Caki2 (cell line): ENCODE measurements around the gene AGXT. TPM values are rescaled to one million over a fixed set of nuclear protein-coding genes. Genes with fewer than 3 reads are reported as not detected.

Source experiments
- DNase-seq: peaks from one replicate; pipeline ENCODE4 v3.0.0-alpha.2; 2015; ENCODE audit warnings: low read depth
- in situ Hi-C: cut with HindIII; loops from 2 replicates; pipeline ENCODE4 v1.10.0; 2016; ENCODE audit warnings: low sequenced_read_pairs, low pct_unique_long_range_greater_than_20kb, mixed read lengths
- total RNA-seq: library from RNA; depleted of rRNA; stranded (reverse); fragments of >200 nt; shearing (Covaris generic); gene quantifications from 2 replicates; pipeline ENCODE4 v1.2.3, GENCODE V29; 2014; ENCODE audit warnings: low replicate concordance

Gene AGXT
- total RNA-seq, 1 experiment from 2014 or later = not detected

DNA sequence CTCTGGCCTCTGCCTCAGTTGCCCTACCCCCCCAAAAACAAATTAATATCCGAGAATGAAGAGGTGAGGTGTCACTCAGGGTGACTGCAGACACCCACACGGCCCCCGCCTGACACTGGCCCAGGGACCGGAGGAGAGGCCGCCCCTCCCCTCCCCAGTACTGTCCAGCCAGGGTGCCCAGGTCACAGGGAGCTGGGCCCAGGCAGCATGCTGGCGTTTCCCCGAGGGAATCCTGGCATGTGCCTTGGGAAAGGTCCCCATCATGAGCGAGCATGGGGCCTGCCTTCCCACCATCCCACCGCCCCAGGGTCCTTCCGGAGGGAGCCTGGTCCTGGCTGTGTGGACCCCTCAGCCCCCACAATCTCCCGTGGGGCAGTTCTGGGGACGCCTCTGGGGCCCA is 24.3 kb downstream of the AGXT start:
- in situ Hi-C loops = no loop called here
- DNase-seq = no peak

DNA sequence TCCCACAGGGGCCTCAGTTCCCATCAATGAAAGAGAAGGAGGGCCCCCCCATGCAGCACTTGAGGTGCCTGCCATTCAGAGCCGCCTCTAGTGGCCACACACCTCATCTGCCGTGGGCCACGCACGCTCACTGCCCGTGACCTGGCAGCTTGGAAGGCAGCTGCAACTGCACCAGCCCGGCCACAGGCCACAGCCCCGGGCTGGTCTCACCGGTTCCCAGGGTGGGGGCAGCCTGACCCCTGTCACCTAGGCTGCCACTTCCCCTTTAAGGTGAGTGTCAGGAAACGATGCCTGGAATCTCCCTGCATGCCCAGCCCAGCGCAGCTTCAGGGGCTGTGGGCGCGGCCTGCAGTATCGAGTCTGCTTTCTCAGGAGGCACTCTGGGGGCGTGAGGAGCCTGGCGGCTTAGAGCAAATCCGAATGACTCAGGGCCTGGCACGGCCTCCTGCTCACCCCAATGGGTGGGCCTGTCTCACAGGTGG is 24.8 kb downstream of the AGXT start:
- no peak for DNase-seq
- in situ Hi-C loops = no loop called here

DNA sequence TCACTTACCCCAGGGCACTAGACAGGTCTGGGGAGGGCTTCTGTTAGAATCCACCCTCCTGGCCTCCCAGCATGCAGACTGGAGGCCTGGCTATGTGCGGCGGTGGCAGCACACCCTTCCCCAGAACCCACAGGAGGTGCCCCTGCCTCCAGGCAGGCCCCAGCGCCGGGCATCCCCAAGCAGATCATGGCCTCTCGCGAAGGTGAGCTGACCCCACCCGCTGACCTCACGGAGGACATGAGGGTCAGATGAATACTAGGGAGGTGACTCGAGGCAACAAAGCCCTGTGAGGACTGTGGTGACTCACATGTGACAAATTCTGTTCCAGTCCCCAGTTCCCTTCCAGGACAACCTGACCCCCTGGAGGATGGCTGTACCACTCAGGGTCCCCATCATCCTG is 25.4 kb downstream of the AGXT start:
- no peak for DNase-seq
- in situ Hi-C loops = no loop called here

- in situ Hi-C loops = no loop called here
- DNase-seq = no peak
These were observed 26.4 kb downstream of the AGXT start for GRCh38 chr2:240894836-240895558.

DNA sequence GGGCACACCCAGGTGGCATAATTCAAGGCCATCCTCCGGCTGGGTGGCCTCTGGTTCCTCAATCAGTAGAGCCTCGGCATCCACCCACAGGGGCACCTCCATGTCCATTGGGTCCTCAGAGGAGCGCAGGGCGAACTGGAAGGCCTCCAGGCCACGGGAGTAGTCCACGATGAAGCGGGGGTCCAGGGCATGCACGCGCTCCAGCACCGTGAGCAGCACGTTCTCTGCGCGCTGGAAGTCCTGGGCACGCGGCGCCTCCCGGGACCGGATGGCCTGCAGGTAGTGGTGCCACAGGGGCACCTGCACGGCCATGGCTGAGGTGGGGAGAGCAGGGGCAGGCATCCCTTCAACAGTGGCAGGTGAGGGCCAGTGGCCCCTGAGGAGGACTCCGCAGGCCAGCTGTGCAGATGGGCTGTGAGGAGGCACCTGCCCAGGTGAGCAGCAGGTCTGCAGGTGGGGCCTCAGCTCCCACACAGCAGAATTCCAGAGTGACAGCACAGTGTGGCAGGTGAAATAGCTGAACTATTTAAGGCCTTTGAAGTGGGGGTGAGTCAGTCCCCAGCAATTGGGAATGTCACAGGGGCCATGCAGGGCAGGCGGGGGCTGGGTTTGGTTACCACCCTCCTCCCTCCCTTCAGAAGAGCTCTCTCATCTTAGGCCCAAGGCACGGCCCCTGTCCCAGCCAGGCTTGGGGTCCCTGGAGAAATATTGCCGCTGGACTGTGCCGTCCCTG is 27.2 kb downstream of the AGXT start, which contains the start of gene MAB21L4:
Gene MAB21L4 (minus strand): TSS at position 501 of the 733 bp plus-strand sequence. CDS start 159 bp downstream, at position 342.
- no peak for DNase-seq
- in situ Hi-C loops = no loop called here

- in situ Hi-C loops = no loop called here
- no peak for DNase-seq
These were observed 27.8 kb downstream of the AGXT start for GRCh38 chr2:240896394-240896793.

DNA sequence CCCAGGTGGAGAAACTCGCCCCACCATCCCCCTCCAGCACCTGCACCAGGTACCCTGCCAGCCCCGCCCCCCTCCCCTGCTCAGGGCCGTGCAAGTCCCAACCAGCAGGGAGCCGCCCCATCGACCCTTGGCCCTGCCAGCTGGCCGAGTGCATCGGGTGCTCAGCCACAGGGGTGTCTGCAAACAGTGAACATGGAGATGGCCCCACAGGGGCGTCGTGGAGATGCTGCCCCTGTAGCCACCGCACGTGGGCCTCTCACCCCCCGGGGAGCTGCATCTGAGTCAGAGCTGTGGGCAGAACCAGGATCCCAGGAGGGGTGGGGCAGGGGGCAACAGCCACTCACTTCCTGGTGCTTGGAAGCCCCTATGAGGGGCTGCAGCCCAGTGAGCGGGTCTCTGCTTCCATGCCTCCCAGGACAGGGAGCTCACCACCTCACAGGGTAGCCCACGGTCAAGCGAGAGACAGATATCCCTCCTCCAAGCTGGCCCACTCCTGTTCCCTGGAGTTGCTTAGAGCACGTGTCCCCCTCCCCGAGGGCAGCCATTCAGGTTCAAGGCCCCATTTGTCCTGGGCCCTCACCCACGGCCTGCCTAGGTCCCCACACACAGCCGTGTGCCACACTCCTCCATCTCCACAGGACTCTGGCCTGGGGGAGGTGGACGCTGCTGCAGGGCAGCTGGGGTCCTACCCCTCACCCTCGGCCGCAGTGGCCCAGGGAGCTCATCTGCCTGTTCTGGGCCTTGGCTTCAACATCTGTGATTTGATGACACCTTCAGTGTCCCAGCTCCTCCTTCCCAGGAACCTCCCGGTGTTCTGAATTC is 28.5 kb downstream of the AGXT start:
- no peak for DNase-seq
- in situ Hi-C loops = no loop called here

DNA sequence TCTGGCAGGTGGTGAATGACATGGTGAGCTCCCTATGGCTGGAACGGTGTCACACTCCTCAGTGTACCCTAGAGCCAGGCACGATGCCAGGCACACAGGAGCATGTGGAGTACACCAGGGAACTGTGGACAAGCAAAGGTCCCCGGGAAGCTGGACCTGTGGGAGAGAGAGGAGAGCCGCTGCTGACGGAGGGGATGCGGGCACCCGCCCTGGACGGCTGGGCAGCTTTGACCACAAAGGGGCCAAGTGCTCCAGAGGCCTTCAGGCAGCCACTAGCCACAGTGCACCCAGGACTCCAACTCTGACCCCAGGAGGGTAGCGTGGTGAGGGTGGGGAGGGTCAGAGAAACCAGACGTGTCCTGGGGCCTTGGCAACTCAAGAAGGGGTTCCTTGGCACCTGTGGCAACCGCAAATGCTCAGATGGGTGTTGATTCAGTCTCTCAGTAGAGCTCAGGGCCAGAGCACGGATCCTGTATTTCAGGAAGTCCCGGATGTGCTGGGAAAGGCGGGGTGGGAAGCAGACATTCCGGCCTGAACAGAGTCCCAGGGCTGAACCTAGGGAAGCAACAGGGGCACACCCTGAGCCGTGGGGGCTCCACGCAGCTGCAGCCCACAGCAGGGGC is 29.6 kb downstream of the AGXT start:
- DNase-seq = no peak
- in situ Hi-C loops = no loop called here

DNA sequence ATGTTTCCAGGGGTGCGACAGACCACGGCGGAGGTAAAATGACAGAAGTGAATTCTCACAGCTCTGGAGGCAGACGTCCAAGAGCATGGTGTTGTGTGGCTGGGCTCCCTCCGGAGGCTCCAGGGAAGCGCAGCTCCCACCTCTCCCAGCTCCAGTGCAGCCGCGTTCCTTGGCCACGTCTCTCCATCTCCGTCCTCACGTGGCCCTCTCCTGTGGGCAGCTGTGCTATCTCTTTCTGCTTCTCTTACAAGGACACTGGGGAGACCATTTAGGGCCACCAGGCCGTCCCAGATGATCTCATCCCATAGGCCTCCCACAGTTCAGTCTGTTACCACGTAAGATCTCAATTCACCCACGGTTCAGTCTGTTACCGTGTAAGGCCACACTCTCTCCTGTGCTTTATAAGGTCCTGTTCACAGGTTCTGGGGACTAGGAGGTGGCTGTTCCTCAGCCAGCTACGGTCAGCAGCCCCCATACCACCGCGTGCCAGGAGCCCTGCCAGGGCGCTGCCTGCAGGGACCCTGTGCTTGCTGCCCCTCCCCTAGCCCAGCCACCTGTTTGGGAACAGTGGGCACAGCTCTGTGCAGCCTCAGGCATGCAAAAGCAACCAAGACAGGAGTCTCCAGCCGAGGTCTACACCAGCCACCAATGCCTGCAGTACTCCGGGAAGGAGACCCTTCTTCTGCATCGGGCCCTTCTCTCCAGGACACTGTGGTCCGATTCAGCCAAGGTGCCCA is 30.3 kb downstream of the AGXT start:
- in situ Hi-C loops = no loop called here
- DNase-seq = no peak

DNA sequence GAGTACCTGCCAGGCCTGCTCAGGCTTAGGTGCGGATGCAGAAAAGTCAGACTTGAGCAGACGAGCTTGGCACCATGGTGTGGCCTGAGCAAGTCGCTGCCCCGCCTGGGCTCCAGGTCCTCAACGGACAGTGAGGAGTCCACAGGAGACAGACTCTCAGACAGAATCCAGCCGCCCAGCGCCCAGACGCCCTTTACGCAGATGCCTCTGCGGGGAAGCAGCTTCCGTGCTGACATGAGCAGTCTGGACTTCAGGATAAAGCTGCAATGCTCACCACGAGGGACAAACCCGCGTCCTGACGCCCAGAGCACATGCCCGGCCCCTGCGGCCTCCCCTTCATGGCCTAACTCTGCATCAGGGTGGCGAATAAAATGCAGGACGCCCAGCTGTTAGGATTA is 30.8 kb downstream of the AGXT start:
- in situ Hi-C loops = no loop called here
- no peak for DNase-seq

DNA sequence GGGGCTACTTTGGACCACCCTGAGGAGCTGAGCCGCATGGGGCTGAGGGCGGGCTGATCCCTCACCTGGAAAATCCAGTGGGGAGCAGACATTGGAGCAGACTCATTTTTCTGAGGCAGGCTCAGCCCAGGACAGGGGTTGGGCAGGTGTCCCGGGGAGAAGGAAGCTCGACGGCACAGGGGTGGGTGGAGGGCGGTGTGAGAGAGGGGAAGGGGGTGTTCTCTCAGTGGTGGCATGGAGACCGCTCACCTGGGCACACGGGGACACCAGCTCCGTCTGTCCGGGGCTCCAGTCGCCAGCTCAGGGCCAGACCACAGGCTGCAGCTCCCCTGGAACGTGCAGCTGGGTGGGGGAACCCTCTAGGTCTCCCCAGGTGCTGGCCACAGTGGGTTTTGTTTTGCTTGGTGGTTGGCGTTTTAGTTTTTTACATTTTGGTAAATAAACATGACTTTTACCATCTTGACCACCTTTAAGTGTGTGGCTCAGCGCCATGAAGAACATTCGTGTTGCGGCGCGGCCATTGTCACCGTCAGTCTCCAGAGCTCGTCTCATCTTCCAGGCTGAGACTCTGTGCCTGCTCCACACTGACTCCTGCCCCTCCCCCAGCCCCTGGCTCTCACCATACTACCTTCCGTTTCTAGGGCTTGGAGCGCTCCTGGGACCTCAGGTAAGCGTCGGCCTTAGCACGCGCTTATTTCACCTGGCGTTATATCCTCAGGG is 31.7 kb downstream of the AGXT start:
- in situ Hi-C loops = no loop called here
- DNase-seq = no peak

DNA sequence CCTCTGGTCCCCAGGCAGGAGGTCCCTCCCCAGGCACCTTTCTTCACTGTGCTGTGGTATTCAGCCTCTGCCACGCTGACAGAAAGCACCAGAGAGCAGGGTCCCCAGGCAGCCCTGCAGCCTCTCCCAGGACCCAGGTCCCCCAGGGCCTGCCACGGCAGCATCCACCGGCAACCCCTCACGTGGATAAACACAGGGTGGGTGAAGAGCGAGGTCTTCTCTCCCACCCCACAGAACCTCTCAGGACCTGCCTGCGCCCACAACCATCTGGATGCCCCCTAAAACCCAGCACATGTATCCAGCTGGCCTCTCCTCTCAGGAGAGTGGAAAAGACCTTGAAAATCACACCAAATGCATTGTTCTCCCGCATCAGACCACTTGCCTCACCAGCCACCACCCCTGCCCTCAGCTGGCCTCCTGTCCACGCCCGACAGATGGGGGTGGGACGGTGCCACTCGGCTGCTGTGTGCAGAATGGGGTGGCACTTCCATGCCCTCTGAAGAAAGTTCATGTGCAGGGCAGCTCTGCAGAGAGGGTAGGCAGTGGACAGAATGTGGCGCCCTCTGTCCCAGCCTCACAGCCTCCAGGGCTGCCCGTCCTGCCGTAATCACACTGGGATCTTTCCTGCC is 33.5 kb downstream of the AGXT start:
- DNase-seq = no peak
- in situ Hi-C loops = no loop called here

GRCh38 chr2:240902615-240903041 is 34.0 kb downstream of the AGXT start:
- in situ Hi-C loops = no loop called here
- no peak for DNase-seq

DNA sequence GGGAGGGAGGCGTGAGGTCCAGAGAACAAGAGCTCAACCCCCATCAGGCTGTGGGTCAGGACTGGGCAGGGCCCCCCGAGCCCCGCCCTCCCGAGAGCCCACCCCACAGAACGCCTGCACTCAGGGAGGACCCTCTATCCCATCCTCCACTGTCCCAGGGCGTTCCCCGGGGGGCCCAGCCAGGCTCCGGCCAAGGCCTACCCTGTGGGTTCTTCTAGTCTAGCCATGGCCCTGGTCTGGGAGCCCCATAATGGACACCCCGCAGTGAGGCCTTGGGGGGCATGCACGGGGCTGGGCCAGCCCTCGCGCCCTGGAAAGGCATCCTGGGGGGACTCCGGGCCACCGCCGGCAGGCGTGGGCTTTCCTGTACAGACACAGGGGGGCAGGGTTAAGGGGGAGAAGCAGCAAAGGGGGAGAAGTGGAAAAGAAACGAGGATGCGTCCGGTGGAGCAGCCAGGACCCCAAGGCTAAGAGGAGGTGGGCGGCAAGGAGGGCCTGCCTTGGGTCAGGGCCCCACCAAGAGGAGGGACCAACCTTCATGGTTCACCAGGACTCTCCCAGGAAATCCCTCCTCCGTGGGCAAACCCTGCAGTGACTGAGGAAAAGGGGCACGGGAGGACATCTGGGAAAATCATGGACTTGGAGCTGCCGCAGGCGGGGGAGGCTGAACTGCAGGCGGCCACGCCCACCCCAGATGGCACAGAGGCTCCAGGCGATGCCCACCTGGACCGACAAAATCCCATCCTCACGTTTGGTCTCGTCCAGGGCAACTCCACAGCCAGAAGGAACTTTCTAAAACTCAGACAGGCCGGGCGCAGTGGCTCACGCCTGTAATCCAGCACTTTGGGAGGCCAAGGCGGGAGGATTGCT is 34.8 kb downstream of the AGXT start:
- DNase-seq = no peak
- in situ Hi-C loops = no loop called here

DNA sequence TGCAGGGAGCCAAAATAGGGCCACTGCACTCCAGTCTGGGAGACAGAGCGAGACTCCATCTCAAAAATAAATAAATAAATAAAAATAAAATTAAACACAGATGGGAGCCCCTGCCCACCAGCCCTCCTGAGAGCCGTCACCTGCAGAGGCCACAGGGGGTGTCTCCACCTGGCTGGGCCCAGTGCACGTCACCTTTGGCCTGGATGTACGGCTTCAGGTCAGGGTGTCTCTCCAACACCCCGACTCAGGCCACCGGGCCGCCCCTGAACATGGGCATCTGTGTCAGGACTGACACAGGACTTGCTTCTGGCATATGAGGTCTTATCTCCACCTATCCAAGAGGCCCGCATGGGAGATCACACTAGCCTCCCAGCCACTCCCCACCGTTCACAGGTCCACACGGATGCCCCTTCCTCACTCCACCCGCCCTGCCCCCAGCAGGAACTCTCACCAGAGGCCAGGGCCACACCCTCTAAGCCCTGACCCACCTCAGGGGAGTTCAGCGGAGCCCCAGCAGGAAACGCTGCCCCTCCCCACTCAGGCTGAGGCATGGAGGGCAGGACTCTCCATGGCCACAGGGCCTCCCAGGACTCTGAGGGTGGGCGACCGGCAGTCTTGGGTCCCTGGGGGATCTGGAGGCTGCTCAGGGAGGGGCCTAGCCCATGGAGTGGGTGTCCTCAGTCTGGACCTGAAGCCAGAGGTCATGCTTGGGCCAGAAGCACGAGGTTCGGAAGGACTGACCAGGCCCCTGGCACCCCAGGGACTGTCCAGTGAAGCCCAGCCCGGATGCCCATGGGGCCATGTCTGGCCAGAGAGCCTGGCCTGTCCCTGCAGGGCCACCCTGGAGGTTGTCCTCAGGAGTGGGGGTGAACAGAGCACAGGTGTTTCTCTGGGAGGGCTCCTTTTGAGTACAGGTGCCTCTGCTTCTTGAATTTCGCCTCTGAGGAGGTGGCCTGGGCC is 35.9 kb downstream of the AGXT start:
- in situ Hi-C loops = no loop called here
- no peak for DNase-seq
